Limb (tissue), 2 donors: ENCODE results near the gene PLEK2.
A peak's percentile ranks its signal among the peaks of the same experiment; 100 is the strongest.
"Not testable (repeated sequence)": the region's sequence is repeated elsewhere in the genome, so short reads cannot be mapped to it uniquely, and the experiment has no call there.

Experiments
- DNase-seq, 2 donors: peaks; one replicate each; pipeline ENCODE4 v3.0.0-alpha.2; 2016; ENCODE audit errors: extremely low spot score in 2 of 2

The PLEK2 gene

DNA sequence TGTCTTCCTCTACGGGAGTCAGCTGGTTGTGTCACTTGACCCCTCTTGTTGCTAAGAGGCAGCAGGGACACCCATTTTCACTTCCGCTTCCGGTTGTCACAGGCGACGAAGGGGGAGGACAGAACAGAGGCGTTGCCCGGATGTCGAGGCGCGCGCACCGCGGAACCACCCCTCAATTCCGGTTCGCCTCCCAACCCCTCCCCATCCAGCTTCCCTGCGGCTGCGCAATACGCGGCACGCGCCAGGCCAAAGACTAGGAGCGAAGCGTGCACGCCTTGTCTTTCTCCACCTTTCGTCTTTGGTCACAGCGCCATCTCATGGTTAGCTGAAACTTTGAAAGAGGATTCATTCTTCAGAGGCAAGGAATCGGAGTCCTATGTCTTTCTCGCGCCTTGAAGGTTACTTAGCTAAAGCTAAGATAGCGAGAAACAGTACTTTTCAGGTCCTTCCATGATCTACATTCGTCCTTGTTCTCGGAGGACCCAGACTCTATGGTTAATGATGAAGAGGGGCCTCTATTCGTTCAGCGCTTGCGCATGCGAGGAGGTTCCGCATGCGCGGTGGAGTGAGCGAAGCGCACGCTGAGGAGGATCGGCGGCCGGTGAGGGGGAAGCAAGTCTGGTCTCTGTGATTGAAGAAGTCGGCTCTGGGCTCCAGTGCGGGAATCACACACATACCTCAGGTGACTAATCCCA, 52.0 kb downstream of the PLEK2 start, which contains the start of the genes ATP6V1D and EIF2S1:
Gene ATP6V1D (minus strand): TSS at position 30 of the 695 bp plus-strand sequence. CDS start 106 bp downstream, outside the sequence.
Gene EIF2S1 (plus strand): TSS at position 554 of the 695 bp plus-strand sequence. CDS start 4,440 bp downstream, outside the sequence.
- DNase-seq, result peak; percentile 98 to 99

- no peak for DNase-seq
These were observed 52.8 kb downstream of the PLEK2 start for GRCh38 chr14:67358924-67359774.

GRCh38 chr14:67357969-67358354, 54.0 kb downstream of the PLEK2 start:
- DNase-seq, result no peak

GRCh38 chr14:67357186-67357968, 54.6 kb downstream of the PLEK2 start:
- DNase-seq, result no peak

GRCh38 chr14:67352055-67352454, 59.9 kb downstream of the PLEK2 start:
- no peak for DNase-seq

- no peak for DNase-seq
These were observed 66.4 kb downstream of the PLEK2 start for GRCh38 chr14:67345583-67345982.

GRCh38 chr14:67343601-67344230, 68.2 kb downstream of the PLEK2 start:
- DNase-seq, result no peak

- not testable (repeated sequence) for DNase-seq
These were observed 70.7 kb downstream of the PLEK2 start for GRCh38 chr14:67341231-67341630.
